ENCODE measurements around the gene TRIM31.

The TRIM31 gene

DNA sequence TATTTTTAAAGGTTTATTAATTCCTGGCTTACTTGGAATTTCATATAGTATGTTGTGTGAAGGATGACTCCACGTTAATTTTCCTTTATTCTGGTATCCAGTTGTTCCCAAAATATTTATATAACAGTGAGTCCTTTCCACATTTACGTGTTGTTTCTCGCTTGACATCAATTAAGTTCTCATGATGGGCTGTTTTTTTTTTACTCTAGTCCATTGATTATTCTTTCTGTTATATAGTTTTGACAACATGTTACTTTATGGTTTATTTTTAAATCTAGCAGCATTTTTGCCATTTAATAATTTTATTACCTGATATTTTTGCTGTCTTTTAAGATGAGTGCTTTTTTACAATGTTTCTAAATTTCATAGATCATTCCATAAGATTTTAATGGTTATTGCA is 29.8 kb upstream of the TRIM31 start:
- TF ChIP-seq NFIC (IDR thresholded peaks at IDR 0.05) (no peak), TAF1 (IDR thresholded peaks at IDR 0.05; ENCODE audit: low read depth) (no peak), CEBPB (IDR thresholded peaks at IDR 0.05) (no peak), RAD21 (IDR thresholded peaks at IDR 0.05; ENCODE audit: low read depth) (no peak), TEAD4 (IDR thresholded peaks at IDR 0.05) (no peak)
- TF ChIP-seq, protein P1, sequence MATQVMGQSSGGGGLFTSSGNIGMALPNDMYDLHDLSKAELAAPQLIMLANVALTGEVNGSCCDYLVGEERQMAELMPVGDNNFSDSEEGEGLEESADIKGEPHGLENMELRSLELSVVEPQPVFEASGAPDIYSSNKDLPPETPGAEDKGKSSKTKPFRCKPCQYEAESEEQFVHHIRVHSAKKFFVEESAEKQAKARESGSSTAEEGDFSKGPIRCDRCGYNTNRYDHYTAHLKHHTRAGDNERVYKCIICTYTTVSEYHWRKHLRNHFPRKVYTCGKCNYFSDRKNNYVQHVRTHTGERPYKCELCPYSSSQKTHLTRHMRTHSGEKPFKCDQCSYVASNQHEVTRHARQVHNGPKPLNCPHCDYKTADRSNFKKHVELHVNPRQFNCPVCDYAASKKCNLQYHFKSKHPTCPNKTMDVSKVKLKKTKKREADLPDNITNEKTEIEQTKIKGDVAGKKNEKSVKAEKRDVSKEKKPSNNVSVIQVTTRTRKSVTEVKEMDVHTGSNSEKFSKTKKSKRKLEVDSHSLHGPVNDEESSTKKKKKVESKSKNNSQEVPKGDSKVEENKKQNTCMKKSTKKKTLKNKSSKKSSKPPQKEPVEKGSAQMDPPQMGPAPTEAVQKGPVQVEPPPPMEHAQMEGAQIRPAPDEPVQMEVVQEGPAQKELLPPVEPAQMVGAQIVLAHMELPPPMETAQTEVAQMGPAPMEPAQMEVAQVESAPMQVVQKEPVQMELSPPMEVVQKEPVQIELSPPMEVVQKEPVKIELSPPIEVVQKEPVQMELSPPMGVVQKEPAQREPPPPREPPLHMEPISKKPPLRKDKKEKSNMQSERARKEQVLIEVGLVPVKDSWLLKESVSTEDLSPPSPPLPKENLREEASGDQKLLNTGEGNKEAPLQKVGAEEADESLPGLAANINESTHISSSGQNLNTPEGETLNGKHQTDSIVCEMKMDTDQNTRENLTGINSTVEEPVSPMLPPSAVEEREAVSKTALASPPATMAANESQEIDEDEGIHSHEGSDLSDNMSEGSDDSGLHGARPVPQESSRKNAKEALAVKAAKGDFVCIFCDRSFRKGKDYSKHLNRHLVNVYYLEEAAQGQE (IDR thresholded peaks at IDR 0.05; ENCODE audit: low read depth) = no peak

DNA sequence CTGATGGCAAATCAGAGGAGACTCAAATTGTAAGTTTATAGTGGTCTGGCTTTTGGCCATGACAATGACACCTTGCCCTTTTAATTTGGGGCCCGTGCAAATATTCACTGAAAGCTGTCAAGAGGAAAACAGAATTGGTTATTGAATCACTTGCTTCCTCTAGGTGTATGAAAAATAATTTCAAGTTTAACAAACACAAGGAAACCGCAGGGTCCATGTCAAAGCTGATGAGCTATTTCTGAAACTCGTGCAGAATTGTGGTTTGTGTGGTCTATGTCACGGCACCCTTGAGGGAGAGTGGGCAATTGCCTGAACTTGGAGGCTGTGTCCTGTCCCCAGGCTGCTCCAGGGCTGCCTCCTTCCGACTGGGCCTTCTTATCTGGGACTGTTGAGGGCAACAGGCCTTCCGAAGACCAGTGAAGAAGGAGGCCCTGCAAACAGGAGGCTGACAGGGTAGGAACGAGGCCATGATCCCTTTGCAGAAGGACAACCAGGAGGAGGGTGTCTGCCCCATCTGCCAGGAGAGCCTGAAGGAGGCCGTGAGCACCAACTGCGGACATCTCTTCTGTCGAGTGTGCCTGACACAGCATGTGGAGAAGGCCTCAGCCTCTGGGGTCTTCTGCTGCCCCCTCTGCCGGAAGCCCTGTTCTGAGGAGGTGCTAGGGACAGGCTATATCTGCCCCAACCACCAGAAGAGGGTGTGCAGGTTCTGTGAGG is 23.8 kb upstream of the TRIM31 start:
- no peak for TF ChIP-seq TEAD4 (IDR thresholded peaks at IDR 0.05)
- no peak for TF ChIP-seq RAD21 (IDR thresholded peaks at IDR 0.05; ENCODE audit: low read depth)
- no peak for TF ChIP-seq EP300 (IDR thresholded peaks at IDR 0.05; ENCODE audit: borderline replicate concordance)
- no peak for TF ChIP-seq NFIC (IDR thresholded peaks at IDR 0.05)
- TF ChIP-seq, protein P2, sequence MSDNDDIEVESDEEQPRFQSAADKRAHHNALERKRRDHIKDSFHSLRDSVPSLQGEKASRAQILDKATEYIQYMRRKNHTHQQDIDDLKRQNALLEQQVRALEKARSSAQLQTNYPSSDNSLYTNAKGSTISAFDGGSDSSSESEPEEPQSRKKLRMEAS (IDR thresholded peaks at IDR 0.05) = no peak
- TF ChIP-seq FOXM1 (IDR thresholded peaks at IDR 0.05; ENCODE audit: borderline replicate concordance, low read depth) = no peak
- TF ChIP-seq CEBPB (IDR thresholded peaks at IDR 0.05) = no peak
- no peak for TF ChIP-seq YY1 (IDR thresholded peaks at IDR 0.05; ENCODE audit: low read depth)
- no peak for TF ChIP-seq CREB1 (IDR thresholded peaks at IDR 0.05; ENCODE audit: low read depth)
- TF ChIP-seq ZBTB7A (IDR thresholded peaks at IDR 0.05; ENCODE audit: low read depth) = no peak
- TF ChIP-seq, protein P3, sequence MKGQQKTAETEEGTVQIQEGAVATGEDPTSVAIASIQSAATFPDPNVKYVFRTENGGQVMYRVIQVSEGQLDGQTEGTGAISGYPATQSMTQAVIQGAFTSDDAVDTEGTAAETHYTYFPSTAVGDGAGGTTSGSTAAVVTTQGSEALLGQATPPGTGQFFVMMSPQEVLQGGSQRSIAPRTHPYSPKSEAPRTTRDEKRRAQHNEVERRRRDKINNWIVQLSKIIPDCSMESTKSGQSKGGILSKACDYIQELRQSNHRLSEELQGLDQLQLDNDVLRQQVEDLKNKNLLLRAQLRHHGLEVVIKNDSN (IDR thresholded peaks at IDR 0.05) = no peak
- TF ChIP-seq, protein P1 (IDR thresholded peaks at IDR 0.05; ENCODE audit: low read depth) = no peak
- no peak for TF ChIP-seq TCF12 (IDR thresholded peaks at IDR 0.05; ENCODE audit: low read depth)
- no peak for TF ChIP-seq TAF1 (IDR thresholded peaks at IDR 0.05; ENCODE audit: low read depth)

DNA sequence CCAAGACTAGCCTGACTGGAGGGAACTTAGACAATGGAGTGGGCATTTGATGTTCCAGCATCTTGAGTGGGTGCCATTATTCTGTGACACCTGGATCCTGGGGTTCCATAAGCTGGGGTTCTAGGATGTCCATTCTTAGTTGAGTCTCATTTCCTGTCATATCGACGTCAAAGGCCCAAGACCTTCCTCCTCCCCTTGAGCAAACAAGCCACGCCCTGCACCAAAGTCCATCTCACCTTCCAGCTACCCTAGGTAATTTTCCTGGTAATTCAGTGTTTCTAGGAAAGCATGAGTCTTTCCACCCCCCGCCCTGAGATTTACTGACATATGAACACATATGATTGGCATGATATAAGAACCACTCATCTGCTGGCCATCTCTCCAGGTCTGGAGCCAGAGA is 22.9 kb upstream of the TRIM31 start, which contains the start of gene TRIM40:
TSS of gene TRIM40 (plus strand) at position 384 of the 400 bp plus-strand sequence. CDS start 897 bp downstream, outside the sequence.
- TF ChIP-seq CREB1 (IDR thresholded peaks at IDR 0.05; ENCODE audit: low read depth) (no peak), NFIC (IDR thresholded peaks at IDR 0.05) (no peak), TCF12 (IDR thresholded peaks at IDR 0.05; ENCODE audit: low read depth) (no peak), TAF1 (IDR thresholded peaks at IDR 0.05; ENCODE audit: low read depth) (no peak), EGR1 (IDR thresholded peaks at IDR 0.05) (no peak), ZBTB7A (IDR thresholded peaks at IDR 0.05; ENCODE audit: low read depth) (no peak), RAD21 (IDR thresholded peaks at IDR 0.05; ENCODE audit: low read depth) (no peak)

DNA sequence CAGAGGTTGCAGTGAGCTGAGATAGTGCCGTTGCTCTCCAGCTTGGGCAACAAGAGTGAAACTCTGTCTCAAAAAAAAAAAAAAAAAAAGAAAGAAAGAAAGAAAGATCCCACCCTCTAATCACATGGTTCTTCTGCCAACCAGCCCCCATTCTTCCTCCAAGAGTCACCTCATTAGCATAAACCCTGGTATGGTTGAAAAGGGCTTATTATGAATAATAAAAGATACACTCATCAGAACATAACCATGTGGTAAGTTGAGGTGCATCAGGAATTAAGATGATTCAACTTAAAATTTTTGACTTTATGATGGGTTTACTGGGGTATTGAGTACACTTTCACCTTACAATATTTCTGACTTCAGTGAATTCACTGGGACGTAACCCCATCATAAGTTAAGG is 22.3 kb upstream of the TRIM31 start:
- TF ChIP-seq TCF12 (IDR thresholded peaks at IDR 0.05; ENCODE audit: low read depth) = no peak
- TF ChIP-seq EGR1 (IDR thresholded peaks at IDR 0.05) = no peak
- no peak for TF ChIP-seq NFIC (IDR thresholded peaks at IDR 0.05)
- TF ChIP-seq EP300 (IDR thresholded peaks at IDR 0.05; ENCODE audit: borderline replicate concordance) = no peak
- TF ChIP-seq CREB1 (IDR thresholded peaks at IDR 0.05; ENCODE audit: low read depth) = no peak
- no peak for TF ChIP-seq ZBTB7A (IDR thresholded peaks at IDR 0.05; ENCODE audit: low read depth)

DNA sequence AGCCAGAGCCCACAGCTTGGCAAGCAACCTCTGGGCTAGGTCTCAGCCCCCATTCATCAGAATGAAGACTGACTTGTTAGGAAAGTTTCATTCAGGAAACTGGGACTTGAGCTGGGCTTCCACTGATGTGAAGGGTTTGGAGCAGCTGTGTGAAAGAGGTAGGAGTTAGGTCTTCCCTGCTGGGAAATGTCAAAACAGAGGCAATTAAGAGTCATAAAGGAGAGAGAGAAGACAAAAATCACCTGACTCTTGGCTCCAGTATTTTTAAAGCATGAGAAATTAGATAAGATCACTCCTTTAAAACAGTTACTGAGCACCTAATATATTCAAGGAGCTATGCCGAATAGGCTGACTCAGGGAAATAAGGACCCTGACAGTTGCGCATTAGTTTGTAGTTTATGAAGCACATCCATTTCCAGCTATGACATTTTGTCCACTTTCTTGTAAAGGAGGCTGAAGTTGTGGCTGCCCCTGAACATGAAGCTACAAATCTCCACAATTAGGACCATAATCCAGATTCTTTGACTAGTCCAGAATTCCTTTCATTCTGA is 19.1 kb upstream of the TRIM31 start:
- TF ChIP-seq EGR1 (IDR thresholded peaks at IDR 0.05) = no peak

DNA sequence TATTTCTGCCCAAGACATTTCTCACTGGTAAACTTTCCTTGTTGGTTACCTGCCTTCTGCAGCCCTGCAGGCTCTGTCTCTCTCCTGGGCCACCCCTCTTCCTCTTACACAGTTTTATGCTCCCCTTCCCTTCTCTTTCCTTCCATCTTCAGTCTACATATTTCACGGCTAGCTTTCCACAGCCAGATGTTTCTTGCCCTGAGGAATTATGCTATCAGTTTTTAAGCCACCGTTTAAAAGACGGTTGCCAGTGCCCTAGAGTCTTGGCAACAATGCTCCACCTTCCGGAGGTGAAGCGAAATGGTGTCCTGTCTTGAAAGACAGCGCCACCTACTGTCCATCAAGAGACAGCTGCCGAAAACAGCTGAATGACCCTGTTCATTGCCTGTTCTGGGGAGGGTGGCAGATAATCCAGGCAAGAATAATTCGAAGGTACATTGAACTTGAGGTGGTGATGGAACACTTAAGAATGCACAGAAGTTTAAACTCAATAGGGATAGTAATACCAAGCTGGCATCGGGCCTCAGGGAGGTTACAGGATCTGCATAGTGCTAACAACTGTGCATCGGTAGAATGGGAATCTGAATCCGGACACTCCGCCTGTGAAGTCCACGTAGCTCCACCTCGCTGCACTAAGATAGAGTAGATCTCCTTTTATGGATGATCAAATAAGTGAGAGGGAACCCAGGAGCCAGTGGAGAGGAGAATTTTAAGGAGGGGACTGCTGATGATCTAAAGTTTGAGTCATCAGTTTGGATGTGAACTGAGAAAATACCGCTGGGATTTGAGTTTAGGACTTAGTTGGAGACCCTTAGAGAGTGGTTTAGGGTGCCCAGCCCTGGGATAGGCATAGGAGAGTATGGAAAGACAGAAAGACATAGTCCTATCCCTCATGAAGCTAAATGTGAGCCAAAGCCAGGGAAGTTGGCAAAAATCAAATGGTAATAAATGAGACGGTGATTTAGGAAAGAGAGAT is 18.3 kb upstream of the TRIM31 start:
- TF ChIP-seq, protein P2 (IDR thresholded peaks at IDR 0.05) = no peak; the same call in 1 of the 2 replicates
- peak; percentile 86 for TF ChIP-seq RAD21 (IDR thresholded peaks at IDR 0.05; ENCODE audit: low read depth)
